GM13977 (cell line): ENCODE data around the gene NAGS.
"Not testable (repeated sequence)": the region's sequence is repeated elsewhere in the genome, so short reads cannot be mapped to it uniquely, and the experiment has no call there.

Experiments used
- DNase-seq: peaks from one replicate; pipeline ENCODE4 v3.0.0; 2012; ENCODE audit warnings: low spot score
- in situ Hi-C: fragments of 300-500 bp; cut with MboI; formaldehyde crosslinking; loops from one replicate; pipeline ENCODE4 v1.12.0; 2022; ENCODE audit warnings: low sequenced_read_pairs, low pct_unique_long_range_greater_than_20kb, mixed read lengths, inconsistent platforms; ENCODE audit not compliant: unreplicated experiment
- TF ChIP-seq, protein P1 (sequence below): IDR thresholded peaks from 2 replicates; pipeline ENCODE4 v1.5.1; 2012; ENCODE audit warnings: mild to moderate bottlenecking, control low read depth; ENCODE audit not compliant: insufficient read depth; ENCODE audit errors: extremely low read depth, missing control alignments

Gene NAGS, protein sequence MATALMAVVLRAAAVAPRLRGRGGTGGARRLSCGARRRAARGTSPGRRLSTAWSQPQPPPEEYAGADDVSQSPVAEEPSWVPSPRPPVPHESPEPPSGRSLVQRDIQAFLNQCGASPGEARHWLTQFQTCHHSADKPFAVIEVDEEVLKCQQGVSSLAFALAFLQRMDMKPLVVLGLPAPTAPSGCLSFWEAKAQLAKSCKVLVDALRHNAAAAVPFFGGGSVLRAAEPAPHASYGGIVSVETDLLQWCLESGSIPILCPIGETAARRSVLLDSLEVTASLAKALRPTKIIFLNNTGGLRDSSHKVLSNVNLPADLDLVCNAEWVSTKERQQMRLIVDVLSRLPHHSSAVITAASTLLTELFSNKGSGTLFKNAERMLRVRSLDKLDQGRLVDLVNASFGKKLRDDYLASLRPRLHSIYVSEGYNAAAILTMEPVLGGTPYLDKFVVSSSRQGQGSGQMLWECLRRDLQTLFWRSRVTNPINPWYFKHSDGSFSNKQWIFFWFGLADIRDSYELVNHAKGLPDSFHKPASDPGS

DNA sequence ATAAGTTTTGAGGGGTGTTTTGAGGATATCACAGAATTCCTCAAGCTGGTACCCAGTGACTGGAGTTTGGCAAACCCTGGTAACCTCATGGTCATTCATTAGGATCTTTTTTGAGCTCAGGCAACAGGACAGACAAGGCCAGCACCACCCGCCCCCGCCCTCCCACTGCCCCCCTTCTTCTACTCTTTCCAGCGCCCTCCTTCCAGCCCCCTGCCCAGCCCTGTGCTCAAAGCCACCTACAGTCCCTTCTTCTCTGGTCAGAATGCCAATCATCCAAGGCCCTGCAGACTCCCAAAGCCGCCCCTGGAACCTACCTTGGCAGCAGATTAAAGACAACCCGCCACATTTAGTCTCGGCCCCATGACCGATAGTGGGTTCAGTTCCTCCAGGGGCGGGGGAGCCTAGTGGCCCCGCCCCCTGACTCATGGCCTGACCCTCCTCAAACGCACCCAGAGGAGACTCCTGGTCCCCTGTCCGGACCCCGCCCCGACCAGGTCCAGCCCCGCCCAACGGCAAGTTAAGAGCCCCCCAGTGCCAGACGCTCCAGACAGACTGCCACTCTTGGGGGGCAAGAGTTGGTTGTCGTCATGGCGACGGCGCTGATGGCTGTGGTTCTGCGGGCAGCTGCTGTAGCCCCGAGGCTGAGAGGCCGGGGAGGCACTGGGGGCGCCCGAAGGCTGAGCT is at the start of gene NAGS:
Gene NAGS, plus strand, starts transcription at position 546 of the 684 bp plus-strand sequence. Its CDS starts 42 bp downstream, at position 588.
- in situ Hi-C loops = no loop called here
- TF ChIP-seq, protein P1, sequence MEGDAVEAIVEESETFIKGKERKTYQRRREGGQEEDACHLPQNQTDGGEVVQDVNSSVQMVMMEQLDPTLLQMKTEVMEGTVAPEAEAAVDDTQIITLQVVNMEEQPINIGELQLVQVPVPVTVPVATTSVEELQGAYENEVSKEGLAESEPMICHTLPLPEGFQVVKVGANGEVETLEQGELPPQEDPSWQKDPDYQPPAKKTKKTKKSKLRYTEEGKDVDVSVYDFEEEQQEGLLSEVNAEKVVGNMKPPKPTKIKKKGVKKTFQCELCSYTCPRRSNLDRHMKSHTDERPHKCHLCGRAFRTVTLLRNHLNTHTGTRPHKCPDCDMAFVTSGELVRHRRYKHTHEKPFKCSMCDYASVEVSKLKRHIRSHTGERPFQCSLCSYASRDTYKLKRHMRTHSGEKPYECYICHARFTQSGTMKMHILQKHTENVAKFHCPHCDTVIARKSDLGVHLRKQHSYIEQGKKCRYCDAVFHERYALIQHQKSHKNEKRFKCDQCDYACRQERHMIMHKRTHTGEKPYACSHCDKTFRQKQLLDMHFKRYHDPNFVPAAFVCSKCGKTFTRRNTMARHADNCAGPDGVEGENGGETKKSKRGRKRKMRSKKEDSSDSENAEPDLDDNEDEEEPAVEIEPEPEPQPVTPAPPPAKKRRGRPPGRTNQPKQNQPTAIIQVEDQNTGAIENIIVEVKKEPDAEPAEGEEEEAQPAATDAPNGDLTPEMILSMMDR = no peak
- no peak for DNase-seq

DNA sequence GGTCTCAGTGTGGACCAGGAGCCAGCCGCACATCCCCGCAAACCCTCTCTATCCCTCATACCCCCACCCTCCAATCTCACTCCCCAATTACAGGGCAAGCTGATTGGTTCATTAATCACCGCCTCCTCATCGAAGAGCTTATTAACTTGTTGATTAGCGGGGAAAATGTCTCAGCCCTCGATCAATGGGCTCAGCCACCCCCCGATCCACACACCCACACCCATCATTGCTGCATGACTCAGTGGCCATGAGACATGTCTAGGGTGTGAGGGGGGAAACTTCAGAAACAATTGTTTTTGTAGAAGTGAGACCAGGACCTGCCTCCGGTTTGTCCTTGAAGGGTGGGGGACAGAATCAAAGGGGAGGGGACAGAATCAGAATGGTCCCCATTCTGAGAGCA is 48.2 kb upstream of the NAGS start:
- TF ChIP-seq, protein P1 = no peak
- in situ Hi-C loops = no loop called here
- DNase-seq = no peak

DNA sequence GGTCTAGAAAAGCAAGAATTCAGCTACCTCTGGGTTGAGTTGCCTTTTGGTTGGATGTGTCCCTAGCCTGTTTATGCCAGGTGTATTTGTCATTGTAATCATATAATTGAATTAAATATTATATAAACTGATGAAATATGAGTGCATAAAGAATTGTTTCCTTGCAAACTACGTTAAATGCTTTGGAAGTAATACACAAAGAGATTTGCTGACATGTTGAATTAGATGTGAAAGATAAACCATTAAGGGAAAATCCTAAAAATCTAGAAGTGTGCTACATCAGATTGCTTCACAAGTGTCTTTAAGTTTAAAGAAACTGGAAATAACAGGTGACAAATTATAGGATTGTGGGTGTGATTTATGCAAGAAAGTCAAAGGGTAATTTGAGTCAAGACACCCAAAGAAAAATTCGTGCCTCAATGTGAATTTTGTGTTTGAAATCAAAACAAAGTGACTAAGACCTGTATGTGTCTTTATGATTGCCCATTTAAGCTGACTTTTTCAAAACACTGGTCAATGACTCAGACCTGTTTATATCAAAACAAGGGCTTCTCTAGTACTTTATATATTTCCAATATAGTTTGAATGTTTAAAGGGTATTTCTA is 45.6 kb upstream of the NAGS start:
- TF ChIP-seq, protein P1 = no peak
- no peak for DNase-seq
- in situ Hi-C loops = no loop called here

DNA sequence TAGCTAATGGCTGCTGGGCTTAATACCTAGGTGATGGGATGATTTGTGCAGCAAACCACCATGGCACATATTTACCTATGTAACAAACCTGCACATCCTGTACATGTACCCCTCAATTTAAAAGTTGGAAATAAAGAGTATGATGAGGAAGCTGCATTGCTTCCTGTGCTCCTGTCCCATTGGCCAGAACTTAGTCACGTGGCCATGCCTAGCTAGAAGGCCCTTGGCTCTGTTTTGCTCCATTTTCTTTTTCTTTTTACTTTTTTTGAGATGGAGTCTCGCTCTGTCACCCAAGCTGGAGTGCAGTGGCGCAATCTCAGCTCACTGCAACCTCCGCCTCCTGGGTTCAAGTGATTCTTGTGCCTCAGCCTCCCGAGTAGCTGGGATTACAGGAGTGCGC is 43.1 kb upstream of the NAGS start:
- DNase-seq, in situ Hi-C loops: not testable (repeated sequence)

DNA sequence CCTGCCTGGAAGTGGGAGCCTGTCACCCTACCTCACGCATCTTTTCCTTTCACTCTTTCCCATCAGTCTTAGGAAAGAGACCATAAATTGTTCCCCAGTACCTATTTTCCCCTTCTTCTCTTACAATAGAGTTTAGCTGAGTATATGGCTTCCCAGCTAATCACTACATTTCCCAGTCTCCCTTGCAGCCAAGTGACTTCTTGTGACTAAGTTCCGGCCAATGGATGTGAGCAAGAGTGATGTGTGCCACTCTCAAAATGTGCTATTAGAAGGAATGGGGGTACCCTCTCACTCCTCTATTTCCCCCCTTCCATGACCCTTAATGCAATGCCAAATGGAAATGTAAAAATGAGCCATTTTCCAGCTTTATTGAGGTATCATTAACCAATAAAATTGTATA is 42.5 kb upstream of the NAGS start:
- TF ChIP-seq, protein P1 = no peak
- in situ Hi-C loops = no loop called here
- no peak for DNase-seq

DNA sequence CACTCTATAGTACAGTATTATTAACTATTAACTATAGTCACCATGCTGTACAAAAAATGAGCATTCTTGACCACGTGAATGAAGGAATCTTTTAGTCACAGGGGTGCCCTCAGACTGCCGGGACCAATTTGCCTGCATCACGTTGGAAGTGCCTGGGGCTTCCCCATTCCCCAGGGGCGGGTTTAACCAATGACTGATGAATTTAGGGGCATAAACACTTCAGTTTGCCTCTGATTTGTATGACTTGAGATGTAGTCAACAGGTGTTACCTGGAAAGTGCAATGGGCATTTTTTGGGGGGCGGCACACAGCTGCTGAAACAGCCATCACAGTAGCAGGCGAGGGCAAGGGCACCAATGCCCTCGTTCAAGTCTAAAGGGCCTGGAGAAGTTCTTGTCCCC is 41.9 kb upstream of the NAGS start:
- in situ Hi-C loops = no loop called here
- no peak for DNase-seq
- TF ChIP-seq, protein P1 = no peak

DNA sequence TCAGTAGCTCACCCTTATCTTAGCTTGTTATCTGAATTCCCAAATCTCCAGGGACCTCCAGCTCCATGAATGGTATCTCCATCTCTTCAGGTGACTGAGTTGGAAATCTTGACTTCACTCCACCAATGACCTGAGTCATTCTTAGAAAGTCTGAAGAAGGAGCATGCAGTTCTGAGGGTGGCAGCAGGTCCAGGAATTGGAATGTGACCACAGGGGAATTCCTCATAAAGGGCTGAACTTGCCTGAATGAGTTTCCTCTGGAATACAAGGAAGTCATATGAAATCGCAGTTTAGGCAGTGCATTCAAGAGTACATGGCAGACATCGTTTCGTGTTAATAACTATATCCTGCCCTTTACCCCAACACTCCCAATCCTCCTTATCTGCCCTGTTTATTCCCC is 38.1 kb upstream of the NAGS start:
- no peak for DNase-seq
- in situ Hi-C loops = no loop called here
- TF ChIP-seq, protein P1 = no peak
